ENCODE data around the gene LRRTM3.

LRRTM3 gene

GRCh38 chr10:67072654-67073053, 146.8 kb downstream of the LRRTM3 start:
- DNase-seq (ENCODE audit: low read depth) = no peak
- TF ChIP-seq CTCF (IDR thresholded peaks at IDR 0.05; ENCODE audit: low read depth, low read length) = no peak
- no peak overlapping the region for H3K4me3 ChIP-seq (ENCODE audit: low read depth, low read length)

- DNase-seq (ENCODE audit: low read depth) = no peak
- TF ChIP-seq CTCF (IDR thresholded peaks at IDR 0.05; ENCODE audit: low read depth, low read length) = no peak
- no peak for TF ChIP-seq POLR2A (IDR thresholded peaks at IDR 0.05; ENCODE audit: extremely low read depth, insufficient read length)
- TF ChIP-seq MYC (IDR thresholded peaks at IDR 0.05; ENCODE audit: low read depth, low read length) = no peak
- no peak for TF ChIP-seq MAX (IDR thresholded peaks at IDR 0.05; ENCODE audit: low read depth, low read length)
Measured at GRCh38 chr10:67075491-67075971, 149.7 kb downstream of the LRRTM3 start.

GRCh38 chr10:67076144-67076543, 150.3 kb downstream of the LRRTM3 start:
- DNase-seq (ENCODE audit: low read depth) = no peak
- H3K4me3 ChIP-seq (ENCODE audit: low read depth, low read length) = no peak overlapping the region
- no peak for TF ChIP-seq MAX (IDR thresholded peaks at IDR 0.05; ENCODE audit: low read depth, low read length)
- no peak for TF ChIP-seq MYC (IDR thresholded peaks at IDR 0.05; ENCODE audit: low read depth, low read length)
- TF ChIP-seq POLR2A (IDR thresholded peaks at IDR 0.05; ENCODE audit: extremely low read depth, insufficient read length) = no peak
- no peak for TF ChIP-seq CTCF (IDR thresholded peaks at IDR 0.05; ENCODE audit: low read depth, low read length)

More at GRCh38 chr10:67075491-67075971, 149.7 kb downstream of the LRRTM3 start:
- H3K4me3 ChIP-seq (ENCODE audit: low read depth, low read length) = no peak overlapping the region

GRCh38 chr10:67077376-67077775, 151.5 kb downstream of the LRRTM3 start:
- TF ChIP-seq MYC (IDR thresholded peaks at IDR 0.05; ENCODE audit: low read depth, low read length) = no peak
- no peak for TF ChIP-seq CTCF (IDR thresholded peaks at IDR 0.05; ENCODE audit: low read depth, low read length)
- no peak for TF ChIP-seq MAX (IDR thresholded peaks at IDR 0.05; ENCODE audit: low read depth, low read length)
- no peak for TF ChIP-seq POLR2A (IDR thresholded peaks at IDR 0.05; ENCODE audit: extremely low read depth, insufficient read length)
- no peak for DNase-seq (ENCODE audit: low read depth)
- H3K4me3 ChIP-seq (ENCODE audit: low read depth, low read length) = no peak overlapping the region

- TF ChIP-seq MAX (IDR thresholded peaks at IDR 0.05; ENCODE audit: low read depth, low read length) (no peak), MYC (IDR thresholded peaks at IDR 0.05; ENCODE audit: low read depth, low read length) (no peak), CTCF (IDR thresholded peaks at IDR 0.05; ENCODE audit: low read depth, low read length) (no peak), POLR2A (IDR thresholded peaks at IDR 0.05; ENCODE audit: extremely low read depth, insufficient read length) (no peak)
- no peak overlapping the region for H3K4me3 ChIP-seq (ENCODE audit: low read depth, low read length)
- no peak for DNase-seq (ENCODE audit: low read depth)
Measured at GRCh38 chr10:67079126-67079525, 153.3 kb downstream of the LRRTM3 start.

Data from NB4 (cell line).